ENCODE results near the gene ENOX1.
"Not testable (repeated sequence)": the region's sequence is repeated elsewhere in the genome, so short reads cannot be mapped to it uniquely, and the experiment has no call there.

The ENOX1 gene

DNA sequence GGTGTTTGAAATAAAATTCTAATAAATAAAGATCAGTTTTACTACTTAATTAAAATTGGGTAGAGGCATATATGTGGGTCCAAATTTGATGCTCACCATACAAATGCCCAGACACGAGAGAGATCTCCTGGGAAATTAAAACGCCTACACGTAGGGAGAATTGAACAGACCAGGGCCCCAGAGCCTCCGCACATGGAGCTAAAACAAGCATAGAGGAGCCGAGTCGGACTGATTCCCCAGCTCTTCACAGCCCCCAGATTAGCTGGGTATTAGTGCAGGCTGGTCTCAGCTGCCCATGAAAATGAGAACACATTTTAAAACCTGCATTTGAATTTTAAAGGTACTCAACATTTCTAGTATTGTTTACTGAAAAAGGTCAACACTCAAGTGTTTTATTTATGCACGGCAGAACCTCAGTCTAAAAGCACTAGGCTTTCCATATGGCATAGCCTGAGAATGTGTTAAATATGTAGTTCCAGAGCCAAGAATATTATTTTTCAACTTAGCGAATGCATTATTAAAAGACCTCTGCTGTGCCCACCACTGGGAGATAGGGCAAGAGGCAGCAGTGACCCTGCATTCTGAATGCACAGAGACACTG, 344.8 kb downstream of the ENOX1 start:
- no peak for DNase-seq (ENCODE audit: extremely low read depth in 1 of 2, low read depth in 1 of 2)

DNA sequence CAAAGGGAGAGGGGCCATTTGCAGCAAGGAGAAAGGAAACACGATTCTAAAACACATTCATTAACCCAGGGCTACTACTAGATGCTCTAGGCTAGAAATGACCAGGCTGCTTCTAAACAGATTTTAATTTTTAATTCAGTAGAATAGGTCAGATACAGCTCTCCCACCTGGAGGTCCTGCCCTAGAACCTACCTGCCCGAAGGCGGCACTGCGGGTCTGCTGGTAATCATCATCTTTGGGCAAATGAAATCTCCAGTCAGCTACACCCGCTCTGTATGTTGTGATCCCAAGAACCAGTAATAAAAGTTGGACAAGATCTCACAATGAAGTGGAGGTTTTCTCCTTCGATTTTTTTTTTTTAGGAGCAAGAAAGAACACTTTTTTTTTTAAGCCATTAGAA, 345.3 kb downstream of the ENOX1 start:
- no peak for DNase-seq (ENCODE audit: extremely low read depth in 1 of 2, low read depth in 1 of 2)

DNA sequence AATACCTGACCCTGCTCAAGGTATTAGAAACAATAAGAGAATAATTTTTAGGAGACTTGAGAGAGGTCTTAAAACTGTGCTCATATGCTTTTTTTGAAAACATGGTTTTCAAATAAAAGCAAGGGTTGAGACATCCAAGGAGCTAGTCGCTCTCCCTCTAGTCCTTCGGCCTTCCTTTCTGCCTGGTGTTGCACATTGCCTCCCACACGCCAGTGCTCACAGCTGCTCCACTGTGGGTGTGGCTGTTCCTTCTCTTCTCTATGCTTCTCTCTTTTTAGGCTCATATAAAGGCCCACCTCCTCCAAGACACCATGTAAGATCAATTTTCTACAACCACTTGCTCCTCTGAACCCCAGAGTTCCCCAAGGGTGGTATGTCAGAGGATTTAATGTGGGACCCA, 352.6 kb downstream of the ENOX1 start:
- no peak for DNase-seq (ENCODE audit: extremely low read depth in 1 of 2, low read depth in 1 of 2)

DNA sequence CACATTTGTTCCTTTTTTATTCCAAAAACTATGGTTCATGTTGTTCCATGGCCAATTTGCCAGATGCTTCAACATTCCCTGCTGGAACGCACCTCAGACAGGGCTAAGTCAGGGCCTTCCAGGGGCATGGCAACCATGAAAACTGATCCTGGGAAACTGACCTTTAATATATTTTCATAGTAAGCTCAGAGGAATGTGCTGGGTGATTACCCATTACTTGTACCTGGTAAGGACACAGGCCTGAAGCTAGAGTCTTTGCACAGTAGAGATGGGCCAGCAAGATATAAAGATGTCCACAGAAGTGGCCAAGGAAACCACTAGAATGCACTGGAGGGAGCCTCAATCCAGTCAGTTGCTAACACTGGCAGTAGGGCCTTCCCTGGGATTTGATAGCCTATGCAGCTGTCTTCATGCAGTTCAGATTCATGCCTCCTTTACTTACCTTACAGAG, 353.1 kb downstream of the ENOX1 start:
- no peak for DNase-seq (ENCODE audit: extremely low read depth in 1 of 2, low read depth in 1 of 2)

DNA sequence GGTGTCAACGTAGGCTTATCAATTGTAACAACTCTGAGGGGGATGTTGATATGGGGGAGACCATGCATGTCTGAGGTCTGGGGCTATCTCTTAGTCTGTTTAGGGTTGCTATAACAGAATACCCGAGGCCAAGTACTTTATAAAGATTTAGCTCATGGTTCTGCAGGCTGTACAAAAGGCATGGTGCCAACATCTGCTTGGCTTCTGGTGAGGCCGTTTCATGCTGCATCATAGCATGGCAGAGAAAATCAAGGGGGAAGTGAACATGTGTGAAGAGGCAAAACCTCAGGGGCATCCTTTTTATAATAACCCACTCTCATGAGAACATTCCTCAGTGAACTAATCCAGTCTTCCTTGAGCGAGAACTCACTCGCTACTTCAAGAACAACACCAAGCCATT, 353.8 kb downstream of the ENOX1 start:
- no peak for DNase-seq (ENCODE audit: extremely low read depth in 1 of 2, low read depth in 1 of 2)

DNA sequence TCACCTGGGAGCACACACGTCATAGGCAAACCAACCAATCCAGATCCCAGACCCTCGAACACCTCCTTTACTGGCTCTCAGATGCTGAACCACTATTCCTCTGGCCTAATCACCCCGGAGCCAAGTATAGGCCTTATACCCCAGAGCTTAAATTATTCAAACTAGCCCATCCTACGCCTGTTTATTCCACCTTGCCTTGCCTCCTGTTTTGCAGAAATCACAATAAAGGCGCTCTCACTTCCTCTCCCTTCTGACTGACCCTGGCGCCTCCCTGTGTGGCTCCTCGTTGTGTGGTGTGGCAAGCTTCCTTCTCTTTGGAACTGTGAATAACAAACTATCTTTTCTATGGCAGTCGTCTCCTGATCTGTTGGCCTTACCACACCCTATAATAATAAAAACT, 354.9 kb downstream of the ENOX1 start:
- no peak for DNase-seq (ENCODE audit: extremely low read depth in 1 of 2, low read depth in 1 of 2)

DNA sequence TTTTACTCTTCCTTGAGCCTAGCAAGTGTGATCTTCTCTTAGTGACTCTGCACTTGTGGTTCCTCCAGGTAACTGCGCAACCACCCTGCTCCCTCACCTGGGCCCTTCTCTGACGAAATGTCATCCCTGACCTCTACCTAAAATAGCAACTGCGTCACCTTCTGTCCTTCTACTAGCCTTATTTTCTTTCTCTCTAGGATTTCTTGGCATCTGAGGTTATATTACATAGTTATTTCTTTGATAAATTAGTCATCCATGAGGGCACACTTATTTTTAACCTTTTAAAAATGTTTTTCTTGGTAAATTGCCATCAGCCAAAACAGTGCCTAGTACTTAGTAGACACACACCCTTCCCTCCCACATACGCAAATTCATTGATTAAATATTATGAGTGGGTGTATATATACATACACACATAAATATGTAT, 355.5 kb downstream of the ENOX1 start:
- no peak for DNase-seq (ENCODE audit: extremely low read depth in 1 of 2, low read depth in 1 of 2)

DNA sequence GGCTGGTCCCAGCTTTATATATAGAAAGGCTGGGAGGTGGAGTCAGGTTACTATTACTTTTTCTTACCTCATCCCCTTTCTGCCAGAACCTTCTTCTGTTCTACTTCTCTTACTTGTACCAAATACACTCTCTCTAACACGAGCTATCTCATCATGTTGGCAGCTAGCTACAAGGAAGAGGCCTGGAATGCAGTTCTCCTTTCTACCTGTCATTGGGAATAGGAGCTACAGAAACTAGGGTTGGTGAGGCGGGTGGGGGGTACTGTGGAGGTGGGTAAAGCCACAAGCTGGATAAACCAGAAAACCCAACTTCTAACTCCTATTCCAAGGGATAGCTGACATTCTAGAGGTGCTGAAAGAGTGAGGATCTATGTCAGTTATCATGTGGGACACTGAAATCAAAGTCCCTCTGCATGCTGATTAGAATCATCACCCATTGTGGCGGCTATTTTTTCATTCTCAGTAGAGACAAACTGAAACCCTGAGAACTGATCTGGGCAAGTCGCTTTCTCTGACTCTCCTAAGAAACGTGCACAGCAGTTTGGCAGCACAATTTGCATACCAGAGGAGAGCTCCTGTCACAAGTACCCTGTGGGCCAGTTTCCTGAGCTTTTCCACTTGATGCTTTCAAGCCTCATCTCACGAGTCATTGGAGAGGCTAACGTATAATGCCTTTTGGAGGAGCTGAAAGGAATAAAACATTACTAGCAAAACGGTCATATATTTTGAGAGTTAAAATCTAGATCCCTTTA, 358.1 kb downstream of the ENOX1 start:
- no peak for DNase-seq (ENCODE audit: extremely low read depth in 1 of 2, low read depth in 1 of 2)

DNA sequence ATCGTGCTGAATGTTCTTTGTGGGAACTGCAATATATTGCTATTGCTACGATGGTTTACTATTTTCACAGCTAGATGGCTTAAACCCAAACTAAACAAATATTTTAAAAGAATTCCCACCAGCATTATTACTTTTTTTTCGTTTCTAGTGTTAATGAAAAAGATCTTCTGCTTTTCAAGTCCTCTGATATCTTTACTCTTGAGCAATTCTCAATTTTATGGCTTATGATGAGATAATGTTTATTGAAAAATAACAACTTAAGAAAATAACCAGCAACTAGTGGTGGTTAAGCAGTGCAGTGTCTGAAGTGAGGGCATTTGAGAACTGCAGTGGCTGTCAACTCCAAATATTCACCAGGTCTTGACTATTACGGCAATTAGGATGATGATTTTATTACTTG, 360.4 kb downstream of the ENOX1 start:
- DNase-seq (ENCODE audit: extremely low read depth in 1 of 2, low read depth in 1 of 2), result no peak

DNA sequence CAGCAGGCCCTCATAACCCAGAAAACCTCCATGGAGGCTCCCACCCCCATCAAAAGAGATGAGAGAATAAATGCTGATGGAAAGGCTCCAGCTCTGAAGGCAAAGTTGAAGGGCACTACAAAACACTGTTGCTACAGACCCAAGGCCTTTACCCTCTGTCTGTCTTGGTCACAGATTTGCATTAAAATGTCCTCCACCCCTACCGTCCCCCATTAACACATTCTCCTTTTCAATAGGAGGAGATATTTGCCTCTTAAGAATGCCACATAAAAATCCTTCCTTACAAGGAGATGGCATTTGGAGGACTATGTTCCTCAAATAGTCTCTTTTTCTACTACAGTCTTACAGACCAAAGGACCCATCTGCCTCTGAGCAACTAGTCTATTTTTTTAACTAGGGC, 361.5 kb downstream of the ENOX1 start:
- no peak for DNase-seq (ENCODE audit: extremely low read depth in 1 of 2, low read depth in 1 of 2)

DNA sequence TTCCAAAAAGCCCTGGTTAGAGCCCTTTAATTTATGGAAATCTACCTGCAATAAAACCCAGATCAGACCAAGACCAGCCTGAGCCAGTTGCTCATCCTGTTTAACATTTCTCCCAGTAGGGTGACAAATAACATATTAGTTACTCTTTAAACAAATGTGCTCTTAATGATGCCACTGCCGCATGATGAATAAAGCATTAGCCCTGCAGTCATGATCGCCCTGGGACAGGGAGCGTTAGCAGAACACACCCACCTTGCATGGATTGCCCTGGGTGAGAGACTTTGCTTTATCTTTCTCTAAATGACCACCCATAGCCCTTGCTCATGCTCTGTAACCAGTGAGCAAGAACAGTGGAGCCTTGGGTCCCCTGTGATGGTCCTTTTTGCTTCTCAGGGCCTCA, 362.4 kb downstream of the ENOX1 start:
- DNase-seq (ENCODE audit: extremely low read depth in 1 of 2, low read depth in 1 of 2), result no peak

DNA sequence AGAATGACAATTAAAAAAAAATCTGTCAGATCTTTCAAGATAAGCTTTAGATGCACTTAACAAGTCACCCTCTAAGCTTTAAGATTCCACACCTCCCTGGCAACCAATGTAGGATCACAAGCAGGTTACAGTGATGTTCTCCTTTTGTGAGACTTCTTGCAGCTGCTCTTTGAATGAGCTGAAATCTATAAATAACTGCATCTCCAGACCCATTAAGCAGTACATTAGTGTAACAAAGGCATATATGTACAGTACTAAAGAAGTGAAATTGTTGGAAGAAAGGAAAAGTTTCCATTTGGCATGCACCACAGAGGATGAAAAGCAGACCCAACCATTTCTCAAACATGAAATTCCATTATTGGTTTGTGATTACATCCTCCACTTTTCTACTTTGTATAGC, 364.7 kb downstream of the ENOX1 start:
- no peak for DNase-seq (ENCODE audit: extremely low read depth in 1 of 2, low read depth in 1 of 2)

DNA sequence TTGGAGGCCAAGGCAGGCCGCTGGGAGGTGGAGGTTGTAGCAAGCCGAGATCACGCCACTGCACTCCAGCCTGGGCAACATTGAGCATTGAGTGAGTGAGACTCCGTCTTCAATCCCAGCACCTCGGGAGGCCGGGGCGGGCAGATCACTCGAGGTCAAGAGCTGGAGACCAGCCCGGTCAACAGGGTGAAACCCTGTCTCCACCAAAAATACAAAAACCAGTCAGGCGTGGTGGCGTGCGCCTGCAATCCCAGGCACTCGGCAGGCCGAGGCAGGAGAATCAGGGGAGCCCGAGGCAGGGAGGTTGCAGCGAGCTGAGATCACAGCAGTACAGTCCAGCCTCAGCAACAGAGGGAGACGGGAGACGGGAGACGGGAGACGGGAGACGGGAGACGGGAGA, 369.9 kb downstream of the ENOX1 start:
- DNase-seq (ENCODE audit: extremely low read depth in 1 of 2, low read depth in 1 of 2), result not testable (repeated sequence)

DNA sequence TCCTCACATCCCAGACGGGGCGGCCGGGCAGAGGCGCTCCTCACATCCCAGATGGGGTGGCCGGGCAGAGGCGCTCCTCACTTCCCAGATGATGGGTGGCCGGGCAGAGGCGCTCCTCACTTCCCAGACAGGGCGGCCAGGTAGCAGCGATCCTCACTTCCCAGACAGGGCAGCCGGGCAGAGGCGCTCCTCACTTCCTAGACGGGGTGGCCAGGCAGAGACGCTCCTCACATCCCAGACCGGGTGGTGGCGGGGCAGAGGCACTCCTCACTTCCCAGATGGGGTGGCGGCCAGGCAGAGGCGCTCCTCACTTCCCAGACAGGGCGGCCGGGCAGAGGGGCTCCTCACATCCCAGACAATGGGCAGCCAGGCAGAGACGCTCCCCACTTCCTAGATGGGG, 370.4 kb downstream of the ENOX1 start:
- DNase-seq (ENCODE audit: extremely low read depth in 1 of 2, low read depth in 1 of 2), result not testable (repeated sequence)

DNA sequence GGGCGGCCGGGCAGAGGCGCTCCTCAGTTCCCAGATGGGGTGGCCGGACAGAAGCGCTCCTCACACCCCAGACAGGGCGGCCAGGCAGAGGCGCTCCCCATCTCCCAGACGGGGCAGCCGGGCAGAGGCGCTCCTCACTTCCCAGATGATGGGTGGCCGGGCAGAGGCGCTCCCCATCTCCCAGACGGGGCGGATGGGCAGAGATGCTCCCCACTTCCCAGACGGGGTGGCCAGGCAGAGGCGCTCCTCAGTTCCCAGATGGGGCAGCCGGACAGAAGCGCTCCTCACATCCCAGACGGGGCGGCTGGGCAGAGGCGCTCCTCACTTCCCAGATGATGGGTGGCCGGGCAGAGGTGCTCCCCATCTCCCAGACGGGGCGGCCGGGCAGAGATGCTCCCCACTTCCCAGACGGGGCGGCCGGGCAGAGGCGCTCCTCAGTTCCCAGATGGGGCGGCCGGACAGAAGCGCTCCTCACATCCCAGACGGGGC, 370.8 kb downstream of the ENOX1 start:
- DNase-seq (ENCODE audit: extremely low read depth in 1 of 2, low read depth in 1 of 2), result not testable (repeated sequence)

DNA sequence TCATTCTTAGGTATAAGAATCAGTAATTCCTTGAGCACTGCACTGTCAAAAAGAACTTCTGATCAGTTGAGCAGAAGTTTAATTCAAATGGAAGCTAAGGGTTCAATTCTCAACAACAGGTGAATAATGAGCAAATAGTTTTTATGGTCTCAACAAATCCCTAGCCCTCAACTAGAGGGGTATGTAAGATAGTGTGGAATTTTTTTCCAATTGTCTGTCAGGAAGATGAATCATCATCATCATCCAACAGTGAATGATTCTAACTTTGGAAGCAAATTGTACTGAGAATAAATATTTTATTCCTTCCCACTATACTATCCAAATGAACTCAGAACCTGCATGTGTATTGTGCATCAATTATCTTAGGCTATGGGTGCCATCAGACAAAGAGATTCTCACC, 372.7 kb downstream of the ENOX1 start:
- no peak for DNase-seq (ENCODE audit: extremely low read depth in 1 of 2, low read depth in 1 of 2)

DNA sequence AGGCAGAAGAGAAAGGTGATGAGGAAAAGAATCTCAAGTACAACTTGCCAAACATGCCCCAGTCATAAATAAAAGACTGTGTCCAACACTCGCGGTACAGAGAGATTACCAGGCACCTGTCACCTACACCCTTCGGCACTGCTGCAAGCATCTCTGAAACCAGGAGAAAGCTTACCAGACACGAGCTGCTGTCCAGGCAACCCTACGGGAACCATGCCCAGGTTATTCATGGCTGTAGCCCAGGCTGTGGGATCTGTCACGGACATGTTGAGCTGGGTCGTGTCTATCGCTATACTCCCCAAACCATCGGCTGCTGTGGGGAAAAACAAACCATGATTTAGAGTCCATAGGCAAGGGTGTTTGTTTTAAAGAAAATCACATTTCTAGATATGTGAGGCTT, 375.0 kb downstream of the ENOX1 start:
- no peak for DNase-seq (ENCODE audit: extremely low read depth in 1 of 2, low read depth in 1 of 2)

DNA sequence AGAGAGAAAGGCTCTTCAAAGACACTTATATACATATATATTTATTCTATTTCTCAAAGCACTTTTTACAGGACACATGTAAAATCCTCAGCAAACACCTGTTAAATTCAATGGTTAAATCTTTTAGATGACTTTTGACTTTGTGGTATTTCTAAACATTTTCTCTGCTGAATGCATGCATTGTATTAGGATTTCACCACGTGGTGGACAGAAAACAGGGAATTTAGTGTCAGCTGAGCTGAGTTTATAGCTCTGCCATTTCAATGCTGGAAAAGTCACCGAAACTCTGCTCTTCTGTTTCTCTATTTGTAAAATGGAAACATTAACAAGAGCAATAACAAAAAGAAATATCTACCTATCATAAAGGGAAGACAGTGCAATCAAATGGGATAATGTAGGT, 375.6 kb downstream of the ENOX1 start:
- no peak for DNase-seq (ENCODE audit: extremely low read depth in 1 of 2, low read depth in 1 of 2)

DNA sequence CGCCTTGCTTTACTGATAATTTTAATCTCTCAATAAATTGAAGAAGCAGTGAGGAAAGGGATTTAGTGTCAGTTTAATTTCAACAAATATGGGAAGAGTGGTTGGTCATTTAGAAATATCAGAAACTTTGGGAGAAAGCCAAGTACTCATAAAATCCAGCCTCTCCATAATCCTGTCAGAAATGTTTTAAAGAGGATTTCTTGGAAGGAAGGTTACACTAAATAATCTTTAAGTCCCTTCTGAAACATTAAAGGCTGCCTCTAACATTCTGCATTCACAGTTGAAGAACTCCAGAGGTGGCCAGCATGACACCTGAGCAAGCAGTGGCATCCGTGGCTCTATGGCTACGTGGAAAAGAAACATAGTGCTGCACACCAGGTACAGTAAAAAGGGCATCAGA, 378.5 kb downstream of the ENOX1 start:
- DNase-seq (ENCODE audit: extremely low read depth in 1 of 2, low read depth in 1 of 2), result no peak

DNA sequence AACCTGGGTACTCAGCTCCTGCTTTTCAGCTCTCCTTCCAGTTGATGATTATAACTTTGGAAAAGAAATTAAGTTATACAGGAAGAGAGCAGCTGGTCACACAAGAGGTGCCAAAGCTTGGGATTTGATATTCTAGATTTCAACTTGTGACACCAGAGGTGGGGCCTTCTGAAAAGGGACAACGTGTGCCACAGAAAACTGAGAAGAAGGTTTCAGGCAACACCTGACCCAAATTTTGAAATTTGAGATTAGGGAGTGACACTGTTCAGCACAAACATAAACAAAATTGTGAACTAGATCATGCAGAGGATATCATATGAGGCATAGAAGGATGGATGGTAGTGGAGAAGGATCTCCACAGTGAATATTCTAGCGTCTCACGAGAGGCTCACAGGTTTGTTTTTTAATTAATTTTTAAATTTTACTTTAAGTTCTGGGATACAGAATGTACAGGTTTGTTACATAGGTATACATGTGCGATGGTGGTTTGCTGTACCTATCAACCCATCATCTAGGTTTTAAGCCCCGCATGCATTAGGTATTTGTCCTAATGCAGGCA, 379.7 kb downstream of the ENOX1 start:
- DNase-seq (ENCODE audit: extremely low read depth in 1 of 2, low read depth in 1 of 2), result no peak

DNA sequence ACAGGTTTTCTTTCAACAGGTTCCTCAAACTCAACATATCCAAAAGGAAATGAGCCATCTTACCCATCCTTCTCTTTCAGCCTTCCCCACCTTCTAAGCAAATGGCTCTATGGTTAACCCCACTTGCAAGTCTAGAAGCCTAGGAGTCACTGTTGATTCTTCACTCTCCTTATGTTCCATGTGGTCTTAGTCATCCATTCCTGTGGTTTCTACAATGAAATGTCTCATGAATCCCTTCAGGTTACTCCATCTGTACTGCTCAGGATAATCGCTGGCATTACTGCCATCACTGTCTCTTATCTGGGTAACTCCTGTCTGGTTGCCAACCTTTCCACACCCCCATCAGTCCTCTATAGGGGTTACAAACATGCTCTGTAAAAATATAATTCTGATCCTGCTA, 381.3 kb downstream of the ENOX1 start:
- DNase-seq (ENCODE audit: extremely low read depth in 1 of 2, low read depth in 1 of 2), result no peak

DNA sequence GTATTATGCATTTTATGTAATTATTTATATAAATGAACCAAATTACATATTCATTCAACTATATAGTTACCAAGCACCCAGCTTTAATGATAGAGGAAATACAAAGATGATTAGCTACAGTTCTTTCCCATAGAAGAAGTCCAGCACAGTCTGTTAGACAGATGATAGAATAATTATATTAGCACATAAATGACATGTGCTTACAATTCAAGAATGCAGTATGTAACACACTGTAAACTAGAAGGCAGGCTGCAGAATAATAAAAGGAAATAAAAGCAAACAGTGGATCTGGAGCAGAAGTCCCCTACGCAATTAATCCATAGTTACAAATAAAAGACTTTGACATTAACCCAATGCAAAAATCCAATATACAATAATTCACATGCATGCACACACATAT, 384.4 kb downstream of the ENOX1 start:
- no peak for DNase-seq (ENCODE audit: extremely low read depth in 1 of 2, low read depth in 1 of 2)

All from stimulated activated CD8-positive, alpha-beta memory T cell treated with anti-CD3 and anti-CD28 coated beads, Interleukin-7, amount 100 ng/mL, for 48 hours (primary cell).